Sigmoid colon (tissue), 7 donors: ENCODE results near the gene GOLGA6A. TPM values are rescaled to one million over a fixed set of nuclear protein-coding genes. Genes with fewer than 3 reads are reported as not detected.
"Not testable (repeated sequence)": the region's sequence is repeated elsewhere in the genome, so short reads cannot be mapped to it uniquely, and the experiment has no call there.

ENCODE experiments used
- DNase-seq: peaks from one replicate; pipeline ENCODE4 v3.0.0-alpha.2; 2019
- H3K27ac ChIP-seq, 4 donors: fragments of 200-600 bp; sonication (generic); one replicate each; pipeline ENCODE4 v1.5.1; 2016 to 2019; ENCODE audit warnings: mild to moderate bottlenecking in 1 of 4
- H3K27me3 ChIP-seq, 3 donors: fragments of 200-600 bp; sonication (generic); one replicate each; pipeline ENCODE4 v1.5.1; 2019; ENCODE audit warnings: mild to moderate bottlenecking in 1 of 3
- H3K36me3 ChIP-seq, 4 donors: fragments of 200-600 bp; sonication (generic); one replicate each; pipeline ENCODE4 v1.5.1; 2016 to 2019
- H3K4me1 ChIP-seq, 4 donors: fragments of 200-600 bp; sonication (generic); one replicate each; pipeline ENCODE4 v1.5.1; 2017 to 2019
- H3K4me3 ChIP-seq, 4 donors: fragments of 200-600 bp; sonication (generic); one replicate each; pipeline ENCODE4 v1.5.1; 2017 to 2019; ENCODE audit warnings: mild to moderate bottlenecking in 2 of 4, moderate library complexity in 1 of 4
- H3K9me3 ChIP-seq, 4 donors: fragments of 200-600 bp in 3 of 4; sonication (generic) in 3 of 4; one replicate each; pipeline versions ENCODE4 v1.5.1 to v1.6.1; 2013 to 2019
- CTCF ChIP-seq, 4 experiments: fragments of 450-650 bp in 3 of 4; fragments of 200-600 bp in 1 of 4; IDR thresholded peaks; one replicate each; pipeline ENCODE4 v1.5.1; 2016 to 2019; ENCODE audit warnings: antibody characterized with exemption in 4 of 4, mild to moderate bottlenecking in 3 of 4, moderate library complexity in 2 of 4
- EP300 ChIP-seq, 4 donors: sonication (generic); formaldehyde crosslinking; IDR thresholded peaks; one replicate each; pipeline ENCODE4 v1.6.1; 2017; ENCODE audit warnings: antibody characterized with exemption in 4 of 4
- POLR2A ChIP-seq, 2 donors: fragments of 450-650 bp; IDR thresholded peaks; one replicate each; pipeline ENCODE4 v1.6.1; 2016; ENCODE audit warnings: antibody characterized with exemption in 2 of 2, mild to moderate bottlenecking in 2 of 2, moderate library complexity in 2 of 2
- POLR2AphosphoS5 ChIP-seq, 4 donors: sonication (generic); formaldehyde crosslinking; IDR thresholded peaks; one replicate each; pipeline ENCODE4 v1.6.1; 2017; ENCODE audit warnings: antibody characterized with exemption in 4 of 4
- WGBS, 2 donors: extraction: QIAGEN DNeasy Blood & Tissue Kit; methylation state at CpG; one replicate each; pipeline ENCODE4 v1.1.7; 2013; 5-methylcytosine and 5-hydroxymethylcytosine counted together
- intact Hi-C: fragments of 100-400 bp; cut with DNase I; formaldehyde crosslinking; loops from one replicate; pipeline ENCODE4 v1.15.1; 2023
- polyA plus RNA-seq, 3 donors: library from polyadenylated mRNA; stranded (reverse); fragments of 200-250 nt; gene quantifications; one replicate each; pipeline ENCODE4 v1.2.3, GENCODE V29; 2013
- total RNA-seq, 4 donors: library from RNA; depleted of rRNA; stranded (reverse); fragments of >200 nt; gene quantifications; one replicate each; pipeline ENCODE4 v1.1.0, GENCODE V29; 2016
- donor health status: healthy with polysubstance abuse.
- donor health status: Bipolar disorder and iron deficiency.
- donor health status: healthy.

The GOLGA6A gene
- total and polyA plus RNA-seq, 7 donors: not detected

GRCh38 chr15:74122403-74123130, 40.2 kb upstream of the GOLGA6A start:
- H3K27me3 ChIP-seq: peaks cover 0 to 64% (median 44%) of the 10 kb centered on the region in 3 donors
- H3K4me3 ChIP-seq: no peak overlapping the region
- no peak for DNase-seq
- TF ChIP-seq POLR2A (IDR thresholded peaks at IDR 0.05) (no peak), CTCF (IDR thresholded peaks at IDR 0.05) (no peak), EP300 (IDR thresholded peaks at IDR 0.05) (no peak), POLR2AphosphoS5 (IDR thresholded peaks at IDR 0.05) (no peak)
- H3K27ac ChIP-seq: no peak overlapping the region
- WGBS, 2 donors: 39% methylated on average over 5 of the region's 5 CpGs
- intact Hi-C loops: no loop called here
- H3K4me1 ChIP-seq: peaks cover 0 to 4% (median 2%) of the 10 kb centered on the region in 4 donors
- H3K9me3 ChIP-seq: no peaks in the 10 kb centered on the region
- no peaks in the 10 kb centered on the region for H3K36me3 ChIP-seq

DNA sequence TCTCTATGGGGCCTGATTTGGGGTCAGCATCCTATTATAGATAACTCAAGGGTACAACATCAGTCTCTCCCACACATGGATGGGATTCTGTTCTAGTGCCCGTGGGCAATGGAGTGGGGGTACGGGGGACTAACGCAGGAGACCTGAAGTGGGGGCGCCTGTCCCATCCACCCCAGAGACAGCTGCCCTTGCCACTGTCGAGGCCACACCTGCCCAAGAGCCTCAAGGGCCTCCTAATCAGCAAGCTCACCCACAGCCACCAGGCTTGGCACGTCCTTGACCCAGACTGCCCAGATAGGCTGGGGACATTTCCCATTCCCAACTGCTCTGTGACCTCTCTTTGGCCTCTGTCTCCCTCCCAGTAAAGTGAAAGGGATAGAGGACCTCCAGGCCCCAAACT, 39.5 kb upstream of the GOLGA6A start:
- WGBS, 2 donors: 74 to 80% methylated on average over 6 of the region's 6 CpGs
- Histone ChIP-seq H3K4me3 (no peak overlapping the region), H3K9me3 (no peaks in the 10 kb centered on the region), H3K27me3 (peaks cover 0 to 57% (median 38%) of the 10 kb centered on the region in 3 donors), H3K27ac (no peak overlapping the region), H3K4me1 (no peaks in the 10 kb centered on the region), H3K36me3 (no peaks in the 10 kb centered on the region)
- no peak for TF ChIP-seq POLR2A (IDR thresholded peaks at IDR 0.05)
- no peak for TF ChIP-seq POLR2AphosphoS5 (IDR thresholded peaks at IDR 0.05)
- TF ChIP-seq CTCF (IDR thresholded peaks at IDR 0.05): no peak
- no peak for TF ChIP-seq EP300 (IDR thresholded peaks at IDR 0.05)
- intact Hi-C loops: no loop called here
- DNase-seq: no peak

DNA sequence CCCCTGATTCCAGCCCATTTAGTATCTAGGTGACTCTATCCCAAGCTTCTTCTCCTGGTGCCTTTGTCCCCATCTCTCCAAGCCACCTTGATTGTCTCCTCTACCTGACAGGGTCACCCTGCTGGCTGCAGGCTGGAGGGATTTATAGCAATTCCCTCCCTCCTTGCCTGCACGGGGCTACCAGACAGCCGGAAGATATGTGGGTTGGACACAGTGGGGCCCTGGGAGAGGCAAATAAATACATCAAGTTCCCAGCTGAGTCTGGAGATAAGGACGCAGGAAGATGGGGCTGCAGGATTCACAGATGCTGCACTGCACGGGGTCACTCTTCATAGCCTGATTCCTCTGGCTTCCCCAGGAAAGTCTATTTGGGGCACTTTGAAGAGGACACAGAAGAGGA, 38.7 kb upstream of the GOLGA6A start:
- TF ChIP-seq POLR2AphosphoS5 (IDR thresholded peaks at IDR 0.05) (no peak), EP300 (IDR thresholded peaks at IDR 0.05) (no peak), CTCF (IDR thresholded peaks at IDR 0.05) (no peak), POLR2A (IDR thresholded peaks at IDR 0.05) (no peak)
- no peak overlapping the region for H3K27ac ChIP-seq
- intact Hi-C loops: no loop called here
- H3K36me3 ChIP-seq: no peaks in the 10 kb centered on the region
- no peak for DNase-seq
- H3K9me3 ChIP-seq: no peaks in the 10 kb centered on the region
- H3K4me3 ChIP-seq: no peak overlapping the region
- H3K27me3 ChIP-seq: peaks cover 0 to 49% (median 33%) of the 10 kb centered on the region in 3 donors
- WGBS, 2 donors: 7 to 30% methylated on average over 4 of the region's 4 CpGs
- no peaks in the 10 kb centered on the region for H3K4me1 ChIP-seq

DNA sequence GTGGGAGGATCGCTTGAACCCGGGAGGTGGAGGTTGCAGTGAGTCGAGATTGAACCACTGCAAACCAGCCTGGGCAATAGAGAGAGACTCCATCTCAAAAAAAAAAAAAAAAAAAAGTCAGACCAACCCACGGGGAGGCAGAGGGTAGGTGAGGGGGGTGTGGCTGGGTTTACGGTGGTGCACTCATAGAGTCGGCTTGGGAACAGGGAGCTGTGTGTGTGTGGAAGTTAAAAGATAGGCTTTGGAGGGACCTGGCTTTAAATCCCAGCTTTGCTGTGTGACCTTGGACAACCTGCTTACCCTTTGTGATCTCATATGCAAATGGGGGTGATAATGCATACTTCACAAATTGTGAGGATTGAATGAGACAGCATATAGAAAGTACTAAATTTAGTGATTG, 38.1 kb upstream of the GOLGA6A start:
- H3K4me3 ChIP-seq: no peak overlapping the region
- H3K4me1 ChIP-seq: no peaks in the 10 kb centered on the region
- H3K27ac ChIP-seq: no peak overlapping the region
- H3K36me3 ChIP-seq: no peaks in the 10 kb centered on the region
- no peaks in the 10 kb centered on the region for H3K9me3 ChIP-seq
- intact Hi-C loops: no loop called here
- no peak for DNase-seq
- H3K27me3 ChIP-seq: peaks cover 0 to 42% (median 31%) of the 10 kb centered on the region in 3 donors
- TF ChIP-seq POLR2A (IDR thresholded peaks at IDR 0.05) (no peak), CTCF (IDR thresholded peaks at IDR 0.05) (no peak), EP300 (IDR thresholded peaks at IDR 0.05) (no peak), POLR2AphosphoS5 (IDR thresholded peaks at IDR 0.05) (no peak)
- WGBS, 2 donors: 55 to 76% methylated on average over 6 of the region's 6 CpGs

GRCh38 chr15:74109713-74110112, 27.4 kb upstream of the GOLGA6A start:
- Histone ChIP-seq H3K4me3 (no peak overlapping the region), H3K4me1 (no peaks in the 10 kb centered on the region), H3K27me3 (no peaks in the 10 kb centered on the region), H3K9me3 (no peaks in the 10 kb centered on the region), H3K27ac (no peak overlapping the region), H3K36me3 (no peaks in the 10 kb centered on the region)
- intact Hi-C loops: no loop called here
- no peak for DNase-seq
- TF ChIP-seq CTCF (IDR thresholded peaks at IDR 0.05): no peak
- no peak for TF ChIP-seq EP300 (IDR thresholded peaks at IDR 0.05)
- no peak for TF ChIP-seq POLR2A (IDR thresholded peaks at IDR 0.05)
- TF ChIP-seq POLR2AphosphoS5 (IDR thresholded peaks at IDR 0.05): no peak
- WGBS, 2 donors: 67 to 79% methylated on average over 7 of the region's 7 CpGs

DNA sequence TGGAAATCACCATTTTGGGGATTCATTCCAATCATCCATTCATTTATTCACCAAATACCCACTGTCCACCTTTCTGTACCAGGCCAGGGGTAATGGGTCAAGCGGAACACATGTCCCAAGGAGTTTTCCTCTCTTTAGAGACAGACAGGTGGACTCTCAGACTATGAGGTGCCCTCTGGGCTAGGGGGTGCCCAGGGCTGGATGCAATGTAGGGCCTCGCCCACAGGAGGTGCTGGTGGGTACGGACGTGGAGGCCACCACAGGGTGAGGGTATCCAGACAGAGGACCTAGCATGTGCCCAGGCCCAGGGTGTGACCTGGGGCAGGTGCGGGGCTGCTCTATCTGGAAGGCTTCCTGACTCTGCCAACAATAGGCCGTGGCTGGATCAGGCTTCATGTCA, 26.3 kb upstream of the GOLGA6A start:
- WGBS, 2 donors: 73 to 86% methylated on average over 6 of the region's 6 CpGs

More for the DNA sequence above, 26.3 kb upstream of the GOLGA6A start:
- H3K36me3 ChIP-seq, H3K4me3 ChIP-seq, H3K27me3 ChIP-seq, intact Hi-C loops, H3K27ac ChIP-seq, DNase-seq, H3K4me1 ChIP-seq, H3K9me3 ChIP-seq: not testable (repeated sequence)
